Right lobe of liver (tissue), 4 donors: ENCODE data around the gene RNF135.

ENCODE experiments used
- POLR2A ChIP-seq: fragments of 450-650 bp; IDR thresholded peaks from one replicate; pipeline ENCODE4 v1.6.1; 2017; ENCODE audit warnings: antibody characterized with exemption, mild to moderate bottlenecking
- TF ChIP-seq, protein P1 (sequence below), 4 donors: fragments of 200-600 bp in 3 of 4; fragments of 450-650 bp in 1 of 4; IDR thresholded peaks; one replicate each; pipeline versions ENCODE4 v1.5.1 to v1.8.0; 2016 to 2022; ENCODE audit warnings: antibody characterized with exemption in 4 of 4, mild to moderate bottlenecking in 2 of 4
- donor health status: DM: no; HTN: no; CAD: no.
- donor health status: DM: no; HTN: no; CAD: no.
- donor health status: DM: no; HTN: yes; CAD: no.

DNA sequence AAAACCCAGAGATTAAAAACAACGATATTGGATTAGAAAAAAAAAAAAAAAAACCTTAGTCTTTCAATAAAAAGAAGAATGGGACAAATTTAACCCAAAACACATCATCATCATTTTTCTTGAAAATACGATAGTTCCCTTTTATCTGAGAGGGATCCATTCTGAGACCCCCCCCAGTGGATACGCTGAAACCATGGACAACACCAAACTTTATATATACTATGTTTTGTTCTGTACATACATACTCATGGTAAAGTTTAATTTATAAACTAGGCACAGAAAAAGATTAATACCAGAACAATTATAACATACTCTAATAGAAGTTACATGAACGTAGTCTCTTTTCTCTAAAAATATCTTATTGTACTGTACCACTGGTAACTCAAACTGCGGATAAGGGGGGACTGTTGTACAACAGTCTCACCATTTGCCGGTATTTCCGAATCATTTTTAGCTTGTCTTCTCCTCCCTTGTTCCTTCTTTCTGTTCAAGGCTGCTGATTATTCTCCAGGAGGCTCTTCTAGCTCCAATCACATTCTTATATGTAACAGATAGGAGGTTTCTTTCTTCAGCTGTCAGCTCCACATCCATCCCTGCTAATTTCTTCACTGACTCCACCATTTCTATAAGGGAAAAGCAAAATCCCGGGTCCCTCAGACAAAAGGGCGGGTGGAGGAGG lies 37.0 kb downstream of the RNF135 start:
- TF ChIP-seq, protein P1, sequence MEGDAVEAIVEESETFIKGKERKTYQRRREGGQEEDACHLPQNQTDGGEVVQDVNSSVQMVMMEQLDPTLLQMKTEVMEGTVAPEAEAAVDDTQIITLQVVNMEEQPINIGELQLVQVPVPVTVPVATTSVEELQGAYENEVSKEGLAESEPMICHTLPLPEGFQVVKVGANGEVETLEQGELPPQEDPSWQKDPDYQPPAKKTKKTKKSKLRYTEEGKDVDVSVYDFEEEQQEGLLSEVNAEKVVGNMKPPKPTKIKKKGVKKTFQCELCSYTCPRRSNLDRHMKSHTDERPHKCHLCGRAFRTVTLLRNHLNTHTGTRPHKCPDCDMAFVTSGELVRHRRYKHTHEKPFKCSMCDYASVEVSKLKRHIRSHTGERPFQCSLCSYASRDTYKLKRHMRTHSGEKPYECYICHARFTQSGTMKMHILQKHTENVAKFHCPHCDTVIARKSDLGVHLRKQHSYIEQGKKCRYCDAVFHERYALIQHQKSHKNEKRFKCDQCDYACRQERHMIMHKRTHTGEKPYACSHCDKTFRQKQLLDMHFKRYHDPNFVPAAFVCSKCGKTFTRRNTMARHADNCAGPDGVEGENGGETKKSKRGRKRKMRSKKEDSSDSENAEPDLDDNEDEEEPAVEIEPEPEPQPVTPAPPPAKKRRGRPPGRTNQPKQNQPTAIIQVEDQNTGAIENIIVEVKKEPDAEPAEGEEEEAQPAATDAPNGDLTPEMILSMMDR (IDR thresholded peaks at IDR 0.05): no peak
- no peak for TF ChIP-seq POLR2A
